NB4 (cell line): Measurements from ENCODE around the gene HAPLN3.

ENCODE experiments used
- MYC ChIP-seq: IDR thresholded peaks from 2 replicates; pipeline ENCODE4 v1.6.1; 2011; ENCODE audit warnings: low read depth, low read length
- POLR2A ChIP-seq: IDR thresholded peaks from 2 replicates; pipeline ENCODE4 v1.6.1; 2011; ENCODE audit warnings: mild to moderate bottlenecking; ENCODE audit not compliant: insufficient read length; ENCODE audit errors: extremely low read depth
- TF ChIP-seq, protein P1 (sequence below): IDR thresholded peaks from one replicate; pipeline ENCODE4 v1.5.1; 2012; ENCODE audit warnings: low read depth, low read length
- TF ChIP-seq, protein P2 (sequence below): IDR thresholded peaks from 2 replicates; pipeline ENCODE4 v1.6.1; 2011; ENCODE audit warnings: low read depth, low read length

DNA sequence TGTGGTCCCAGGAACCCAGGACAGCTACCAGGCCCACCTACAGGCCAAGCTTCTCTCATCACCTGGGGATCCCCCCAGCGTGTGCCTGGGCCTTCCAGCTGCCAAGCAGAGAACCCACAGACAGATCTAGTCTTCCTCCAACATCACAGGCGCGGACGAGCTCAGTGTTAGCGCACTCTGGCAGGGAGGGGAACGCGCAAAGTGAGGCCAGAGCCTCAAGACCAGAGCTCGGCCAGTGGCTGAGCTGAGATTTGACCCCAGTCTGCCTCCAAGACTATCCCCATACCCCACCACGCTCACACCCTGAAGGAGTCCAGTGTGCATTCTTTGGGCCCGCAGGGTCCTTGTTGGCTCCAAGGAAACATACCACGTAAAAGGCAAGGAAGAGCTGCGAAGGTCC is 12.8 kb upstream of the HAPLN3 start:
- no peak for TF ChIP-seq MYC
- TF ChIP-seq, protein P1, sequence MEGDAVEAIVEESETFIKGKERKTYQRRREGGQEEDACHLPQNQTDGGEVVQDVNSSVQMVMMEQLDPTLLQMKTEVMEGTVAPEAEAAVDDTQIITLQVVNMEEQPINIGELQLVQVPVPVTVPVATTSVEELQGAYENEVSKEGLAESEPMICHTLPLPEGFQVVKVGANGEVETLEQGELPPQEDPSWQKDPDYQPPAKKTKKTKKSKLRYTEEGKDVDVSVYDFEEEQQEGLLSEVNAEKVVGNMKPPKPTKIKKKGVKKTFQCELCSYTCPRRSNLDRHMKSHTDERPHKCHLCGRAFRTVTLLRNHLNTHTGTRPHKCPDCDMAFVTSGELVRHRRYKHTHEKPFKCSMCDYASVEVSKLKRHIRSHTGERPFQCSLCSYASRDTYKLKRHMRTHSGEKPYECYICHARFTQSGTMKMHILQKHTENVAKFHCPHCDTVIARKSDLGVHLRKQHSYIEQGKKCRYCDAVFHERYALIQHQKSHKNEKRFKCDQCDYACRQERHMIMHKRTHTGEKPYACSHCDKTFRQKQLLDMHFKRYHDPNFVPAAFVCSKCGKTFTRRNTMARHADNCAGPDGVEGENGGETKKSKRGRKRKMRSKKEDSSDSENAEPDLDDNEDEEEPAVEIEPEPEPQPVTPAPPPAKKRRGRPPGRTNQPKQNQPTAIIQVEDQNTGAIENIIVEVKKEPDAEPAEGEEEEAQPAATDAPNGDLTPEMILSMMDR = no peak
- TF ChIP-seq, protein P2, sequence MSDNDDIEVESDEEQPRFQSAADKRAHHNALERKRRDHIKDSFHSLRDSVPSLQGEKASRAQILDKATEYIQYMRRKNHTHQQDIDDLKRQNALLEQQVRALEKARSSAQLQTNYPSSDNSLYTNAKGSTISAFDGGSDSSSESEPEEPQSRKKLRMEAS = no peak
- no peak for TF ChIP-seq POLR2A
